Measurements from ENCODE around the gene SEC61B.
A peak's percentile ranks its signal among the peaks of the same experiment; 100 is the strongest.
"Not testable (repeated sequence)": the region's sequence is repeated elsewhere in the genome, so short reads cannot be mapped to it uniquely, and the experiment has no call there.

SEC61B gene

GRCh38 chr9:99192786-99193465 lies 29.2 kb upstream of the SEC61B start:
- DNase-seq (ENCODE audit: low read depth) = peak; percentile 19

DNA sequence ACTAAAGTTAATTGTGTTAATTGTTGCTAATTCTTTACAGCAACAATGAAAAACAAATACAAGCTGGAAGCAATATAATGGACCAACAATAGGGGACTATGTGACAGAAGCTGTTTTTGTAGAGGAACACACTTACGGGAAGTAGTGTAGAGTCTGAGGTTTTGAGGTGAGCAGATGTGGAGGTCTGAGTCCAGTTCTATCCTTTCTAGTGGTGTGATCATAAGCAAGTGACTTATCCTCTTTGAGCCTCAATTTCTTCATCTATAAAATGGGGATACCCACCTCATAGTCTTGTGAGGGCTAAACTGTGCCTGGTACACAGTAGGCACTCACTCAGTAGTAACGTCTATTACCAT lies 28.6 kb upstream of the SEC61B start:
- no peak for DNase-seq (ENCODE audit: low read depth)

- DNase-seq (ENCODE audit: low read depth) = not testable (repeated sequence)
These were observed 25.6 kb upstream of the SEC61B start for GRCh38 chr9:99196484-99196883.

DNA sequence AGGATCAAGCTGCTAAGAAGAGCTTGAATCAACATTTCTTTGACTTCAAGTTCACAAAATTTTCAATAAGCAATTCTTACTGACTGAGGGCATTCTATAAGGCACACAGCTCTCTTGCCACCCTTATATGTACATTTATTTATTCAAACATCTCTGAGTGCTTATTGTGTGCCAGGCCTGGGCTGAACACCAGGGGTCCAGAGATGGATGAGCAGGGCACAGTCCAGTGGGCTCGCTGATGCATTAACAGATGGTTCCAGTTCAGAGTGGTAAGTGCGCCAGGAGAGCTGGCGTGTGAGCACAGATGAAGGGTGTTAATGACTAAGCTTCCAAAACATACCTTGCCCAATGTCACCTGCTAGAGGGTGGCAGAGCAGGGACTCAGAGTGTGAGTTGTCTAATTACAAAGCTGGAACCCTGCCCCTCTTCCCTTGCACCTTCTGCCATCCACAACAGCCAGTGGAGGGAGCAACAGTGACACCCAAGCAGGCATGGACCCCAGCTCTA lies 24.9 kb upstream of the SEC61B start:
- no peak for DNase-seq (ENCODE audit: low read depth)

GRCh38 chr9:99197987-99198386 lies 24.1 kb upstream of the SEC61B start:
- no peak for DNase-seq (ENCODE audit: low read depth)

GRCh38 chr9:99199938-99200539 lies 22.0 kb upstream of the SEC61B start:
- no peak for DNase-seq (ENCODE audit: low read depth)

GRCh38 chr9:99201603-99202002 lies 20.5 kb upstream of the SEC61B start:
- no peak for DNase-seq (ENCODE audit: low read depth)

GRCh38 chr9:99210572-99210971 lies 11.5 kb upstream of the SEC61B start:
- no peak for DNase-seq (ENCODE audit: low read depth)

- DNase-seq (ENCODE audit: low read depth) = no peak
These were observed 10.3 kb upstream of the SEC61B start for GRCh38 chr9:99211746-99212145.

DNA sequence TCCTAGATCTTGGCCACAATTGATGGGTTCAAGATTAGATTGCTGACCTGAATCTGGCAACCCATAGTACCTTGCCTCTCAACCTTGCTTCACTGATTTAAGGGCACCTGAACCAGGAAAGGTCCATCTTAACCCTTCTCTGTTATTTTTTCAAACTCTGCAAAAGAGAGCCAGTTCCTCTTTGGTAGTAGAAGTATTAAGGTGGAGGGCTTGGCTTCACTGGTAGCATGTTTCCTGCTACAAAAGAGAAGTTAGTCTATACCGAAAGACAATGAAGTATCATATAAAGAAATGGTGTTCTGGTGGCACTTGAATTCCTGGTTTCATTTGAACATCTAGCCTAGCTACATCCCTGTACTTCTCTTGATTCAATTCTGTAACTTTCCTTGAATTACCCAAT lies 8.9 kb upstream of the SEC61B start:
- DNase-seq (ENCODE audit: low read depth) = no peak

- DNase-seq (ENCODE audit: low read depth) = no peak
These were observed 6.0 kb upstream of the SEC61B start for GRCh38 chr9:99216073-99216472.

DNA sequence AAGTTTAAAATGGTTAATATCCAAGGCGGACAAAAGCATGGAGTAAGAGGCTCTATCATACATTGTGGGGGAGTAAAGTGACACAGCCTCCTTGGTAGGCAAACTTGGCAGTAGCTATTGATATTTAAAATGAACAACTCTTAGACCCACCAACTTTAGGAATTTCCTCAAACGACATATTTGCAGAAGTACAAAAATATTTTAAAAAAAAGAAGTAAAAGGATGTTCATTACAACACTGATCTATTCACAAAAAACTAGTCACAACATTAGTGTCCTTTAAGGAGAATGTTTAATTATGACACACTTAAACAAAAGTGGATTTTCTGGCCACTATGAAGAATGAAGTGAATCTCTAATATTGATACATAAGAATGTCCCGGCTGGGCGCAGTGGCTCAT lies 2.1 kb upstream of the SEC61B start:
- DNase-seq (ENCODE audit: low read depth) = peak; percentile 4

- no peak for DNase-seq (ENCODE audit: low read depth)
These were observed 839 bp upstream of the SEC61B start for GRCh38 chr9:99221266-99221620.

DNA sequence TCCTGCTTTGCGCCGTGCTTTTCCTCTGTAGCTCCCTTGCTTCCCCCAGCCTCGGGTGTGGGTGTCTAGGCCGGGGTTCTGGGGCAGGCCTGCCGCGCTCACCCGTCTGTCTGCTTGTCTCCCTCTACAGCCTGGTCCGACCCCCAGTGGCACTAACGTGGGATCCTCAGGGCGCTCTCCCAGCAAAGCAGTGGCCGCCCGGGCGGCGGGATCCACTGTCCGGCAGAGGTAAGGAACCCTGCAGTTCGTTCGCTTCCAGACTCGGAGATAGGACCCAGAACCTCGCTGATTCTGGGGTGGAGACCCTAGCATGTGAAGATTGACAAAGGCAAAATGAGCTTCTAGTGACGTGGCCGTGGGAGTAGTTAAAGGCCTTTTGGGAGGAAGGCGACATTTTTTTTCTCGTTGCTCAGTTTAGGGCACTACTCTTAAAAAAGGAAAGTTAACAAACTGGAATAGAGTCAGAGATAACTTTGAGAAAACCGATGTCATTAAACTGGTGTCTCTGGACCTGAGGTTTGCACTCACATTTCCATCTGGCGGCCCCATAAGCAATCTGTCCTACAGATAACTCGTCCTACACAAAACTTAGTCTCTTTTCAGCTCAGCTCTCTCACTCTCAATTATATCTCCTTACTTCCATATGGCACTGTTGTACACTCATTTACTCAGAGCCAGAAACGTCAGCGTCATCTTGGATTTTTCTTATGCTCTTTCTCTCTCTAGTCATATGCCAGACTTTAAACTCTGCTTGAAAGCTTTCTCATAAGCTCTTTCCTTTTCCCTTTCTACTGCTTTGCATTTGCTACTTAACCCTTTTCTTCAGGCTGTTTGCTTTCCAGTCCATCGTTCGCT lies 561 bp downstream of the SEC61B start:
- DNase-seq (ENCODE audit: low read depth) = peak; percentile 11

DNA sequence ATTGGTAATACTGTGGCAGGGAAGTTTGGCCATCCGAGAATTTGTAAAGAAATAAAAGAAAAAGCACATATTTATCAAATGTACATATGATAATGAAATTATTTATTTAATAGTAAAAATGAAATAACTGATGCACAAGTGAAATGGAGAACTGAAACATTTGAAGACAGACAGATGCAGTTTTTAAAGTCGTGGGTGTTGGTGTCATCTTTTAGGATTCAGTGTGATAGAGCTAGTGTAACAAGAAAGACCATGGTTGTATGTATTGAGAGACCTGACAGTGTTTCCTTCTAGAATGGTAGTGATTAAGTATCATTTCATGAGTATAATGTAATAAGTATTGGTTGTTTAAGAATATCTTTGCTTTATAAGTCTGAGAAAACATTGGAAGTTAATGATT lies 2.4 kb downstream of the SEC61B start:
- no peak for DNase-seq (ENCODE audit: low read depth)

GRCh38 chr9:99226054-99226453 lies 4.0 kb downstream of the SEC61B start:
- DNase-seq (ENCODE audit: low read depth) = no peak

DNA sequence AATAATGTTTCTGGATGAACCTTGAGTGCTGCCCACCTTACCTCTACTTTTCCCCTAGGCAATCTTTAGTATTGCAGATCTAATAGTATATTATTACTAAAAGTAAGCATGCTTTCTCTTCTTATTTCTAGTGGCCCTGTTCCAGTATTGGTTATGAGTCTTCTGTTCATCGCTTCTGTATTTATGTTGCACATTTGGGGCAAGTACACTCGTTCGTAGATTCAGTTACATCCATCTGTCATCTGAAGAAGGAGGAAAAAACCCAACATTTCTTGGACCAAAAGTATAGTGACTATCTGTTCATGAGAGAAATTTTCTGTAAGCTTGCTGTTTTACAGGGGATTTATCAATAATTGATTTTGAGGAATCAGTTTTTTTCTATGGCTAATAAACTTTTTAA lies 8.1 kb downstream of the SEC61B start:
- DNase-seq (ENCODE audit: low read depth) = no peak

DNA sequence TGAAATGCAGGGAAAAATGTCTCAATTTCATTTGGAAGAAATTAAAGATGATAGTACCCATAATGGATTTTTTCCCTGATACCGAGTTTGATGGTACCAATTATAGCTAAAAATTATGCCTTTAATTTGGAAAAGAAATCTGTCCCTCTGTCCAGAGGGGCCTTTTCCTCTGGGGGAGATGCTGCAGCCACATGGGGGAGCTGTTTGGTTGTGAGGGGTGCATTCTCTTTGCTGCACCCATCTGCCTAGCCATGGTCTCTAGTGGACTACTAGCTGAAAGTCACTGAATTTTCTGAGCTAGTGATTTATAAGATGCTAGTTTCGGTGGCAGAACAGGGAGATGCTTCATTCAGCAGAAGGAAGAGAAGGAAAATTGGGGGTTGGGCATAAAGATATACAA lies 9.6 kb downstream of the SEC61B start:
- peak; percentile 8 for DNase-seq (ENCODE audit: low read depth)

GRCh38 chr9:99234618-99235017 lies 12.5 kb downstream of the SEC61B start:
- DNase-seq (ENCODE audit: low read depth) = no peak

GRCh38 chr9:99235069-99235468 lies 13.0 kb downstream of the SEC61B start:
- no peak for DNase-seq (ENCODE audit: low read depth)

GRCh38 chr9:99235926-99236634 lies 14.0 kb downstream of the SEC61B start:
- DNase-seq (ENCODE audit: low read depth) = no peak

- peak; percentile 48 for DNase-seq (ENCODE audit: low read depth)
These were observed 15.3 kb downstream of the SEC61B start for GRCh38 chr9:99237356-99237755.
